Adrenal gland (tissue), 12 donors: ENCODE measurements around the gene FAM184B. TPM values are rescaled to one million over a fixed set of nuclear protein-coding genes. Genes with fewer than 3 reads are reported as not detected.

Source experiments
- DNase-seq, 7 donors: peaks; one replicate each; pipeline ENCODE4 v3.0.0-alpha.2; 2019 to 2020
- H3K27ac ChIP-seq, 5 donors: fragments of 200-600 bp; sonication (generic) in 4 of 5; 1 replicate in 3 of 5; 2 replicates in 2 of 5; pipeline versions ENCODE4 v1.5.1 to v1.8.0; 2016 to 2020; ENCODE audit warnings: mild to moderate bottlenecking in 1 of 5
- H3K27me3 ChIP-seq: fragments of 200-600 bp; 2 replicates; pipeline ENCODE4 v1.8.0; 2021
- H3K36me3 ChIP-seq, 2 donors: fragments of 200-600 bp; replicated peaks in 1 of 2; 1 replicate in 1 of 2; 2 replicates in 1 of 2; pipeline versions ENCODE4 v1.5.1 to v1.8.0; 2018 to 2022
- H3K4me1 ChIP-seq, 2 donors: fragments of 200-600 bp; replicated peaks in 1 of 2; 1 replicate in 1 of 2; 2 replicates in 1 of 2; pipeline versions ENCODE4 v1.5.1 to v1.8.0; 2018 to 2021
- H3K4me3 ChIP-seq, 4 donors: fragments of 200-600 bp; sonication (generic) in 3 of 4; one replicate each; pipeline ENCODE4 v1.5.1; 2016 to 2018
- H3K9me3 ChIP-seq, 3 donors: fragments of 200-600 bp; sonication (generic) in 1 of 3; replicated peaks in 1 of 3; 1 replicate in 2 of 3; 2 replicates in 1 of 3; pipeline versions ENCODE4 v1.5.1 to v1.8.0; 2016 to 2021
- CTCF ChIP-seq, 6 experiments: fragments of 450-650 bp in 4 of 6; fragments of 200-600 bp in 2 of 6; sonication (generic) in 1 of 6; IDR thresholded peaks; 1 replicate in 5 of 6; 2 replicates in 1 of 6; pipeline versions ENCODE4 v1.5.1 to v1.8.0; 2016 to 2021; ENCODE audit warnings: antibody characterized with exemption in 6 of 6, mild to moderate bottlenecking in 2 of 6, moderate library complexity in 1 of 6
- POLR2A ChIP-seq, 2 donors: fragments of 450-650 bp; IDR thresholded peaks; one replicate each; pipeline ENCODE4 v1.6.1; 2017; ENCODE audit warnings: antibody characterized with exemption in 2 of 2, mild to moderate bottlenecking in 2 of 2, moderate library complexity in 1 of 2
- WGBS, 4 donors: extraction: QIAGEN DNeasy Blood & Tissue Kit in 2 of 4; methylation state at CpG; one replicate each; pipeline versions ENCODE4 v1.1.5 to v1.1.7; 2013 to 2017; 5-methylcytosine and 5-hydroxymethylcytosine counted together
- intact Hi-C, 2 donors: fragments of 100-400 bp; cut with DNase I; formaldehyde crosslinking; loops; one replicate each; pipeline versions ENCODE4 v1.14.1 to v1.15.0; 2022 to 2023
- polyA plus RNA-seq, 3 donors: library from polyadenylated mRNA; stranded (reverse); fragments of 200-250 nt in 2 of 3; fragments of 350-450 nt in 1 of 3; fragmentation: Illumina TruSeq in 1 of 3; extraction: RNeasy Lipid Tissue Mini Kit (QIAGEN cat#74804) in 1 of 3; gene quantifications; one replicate each; pipeline ENCODE4 v1.2.3, GENCODE V29; 2013 to 2014
- total RNA-seq, 9 donors: library from RNA; depleted of rRNA in 4 of 9; stranded (reverse); fragments of >200 nt in 4 of 9; fragments of 120-200 nt in 1 of 9; fragmentation: NEBNext Ultra II Directional in 1 of 9; extraction: Animal tissue kit (Norgen Biotek cat#: 25700) in 1 of 9; gene quantifications; one replicate each; pipeline versions ENCODE4 v1.1.0 to v1.2.4, GENCODE V29; 2013 to 2023
- donor health status: healthy with polysubstance abuse.
- donor health status: Bipolar disorder and iron deficiency.
- donor health status: DM: yes; HTN: yes; CAD: no.
- donor health status: DM: no; HTN: no; CAD: no.
- donor health status: DM: no; HTN: no; CAD: no.
- donor health status: DM: yes; HTN: yes; CAD: no.

FAM184B gene
- total and polyA plus RNA-seq, 12 donors = under 0.01 to 0.17 (median 0.08) TPM; not detected in 5

GRCh38 chr4:17587094-17587822 is 194.2 kb downstream of the FAM184B start:
- TF ChIP-seq POLR2A (IDR thresholded peaks at IDR 0.05) (no peak), CTCF (IDR thresholded peaks at IDR 0.05) (no peak)
- Histone ChIP-seq H3K36me3 (peaks cover 0 to 97% of the 10 kb centered on the region in 2 donors), H3K4me3 (no peak overlapping the region), H3K27ac (no peak overlapping the region), H3K27me3 (no peaks in the 10 kb centered on the region), H3K4me1 (no peaks in the 10 kb centered on the region), H3K9me3 (no peaks in the 10 kb centered on the region)
- no peak for DNase-seq
- WGBS, 4 donors = 91 to 96% (median 92%) methylated on average over 9 of the region's 9 CpGs
- intact Hi-C loops = no loop called here

GRCh38 chr4:17584521-17585213 is 196.8 kb downstream of the FAM184B start:
- DNase-seq = no peak
- Histone ChIP-seq H3K4me1 (peaks cover under 1 to 14% of the 10 kb centered on the region in 2 donors), H3K9me3 (no peaks in the 10 kb centered on the region), H3K27ac (no peak overlapping the region), H3K4me3 (no peak overlapping the region), H3K27me3 (no peaks in the 10 kb centered on the region), H3K36me3 (peaks cover 0 to 93% of the 10 kb centered on the region in 2 donors)
- intact Hi-C loops = no loop called here
- 89 to 94% (median 90%) methylated on average over 10 of the region's 10 CpGs for WGBS, 4 donors
- no peak for TF ChIP-seq CTCF (IDR thresholded peaks at IDR 0.05)
- no peak for TF ChIP-seq POLR2A (IDR thresholded peaks at IDR 0.05)

- 88 to 95% (median 94%) methylated on average over 4 of the region's 4 CpGs for WGBS, 4 donors
Measured at GRCh38 chr4:17583941-17584340, 197.5 kb downstream of the FAM184B start.

More at GRCh38 chr4:17583941-17584340, 197.5 kb downstream of the FAM184B start:
- intact Hi-C loops = no loop called here
- Histone ChIP-seq H3K4me3 (no peak overlapping the region), H3K27ac (no peak overlapping the region), H3K4me1 (peaks cover 8 to 18% of the 10 kb centered on the region in 2 donors), H3K27me3 (no peaks in the 10 kb centered on the region), H3K36me3 (peaks cover 0 to 86% of the 10 kb centered on the region in 2 donors), H3K9me3 (no peaks in the 10 kb centered on the region)
- DNase-seq = no peak
- TF ChIP-seq POLR2A (IDR thresholded peaks at IDR 0.05) = no peak
- no peak for TF ChIP-seq CTCF (IDR thresholded peaks at IDR 0.05)
